ENCODE data around the gene KLK1.
A peak's percentile ranks its signal among the peaks of the same experiment; 100 is the strongest.

The KLK1 gene

DNA sequence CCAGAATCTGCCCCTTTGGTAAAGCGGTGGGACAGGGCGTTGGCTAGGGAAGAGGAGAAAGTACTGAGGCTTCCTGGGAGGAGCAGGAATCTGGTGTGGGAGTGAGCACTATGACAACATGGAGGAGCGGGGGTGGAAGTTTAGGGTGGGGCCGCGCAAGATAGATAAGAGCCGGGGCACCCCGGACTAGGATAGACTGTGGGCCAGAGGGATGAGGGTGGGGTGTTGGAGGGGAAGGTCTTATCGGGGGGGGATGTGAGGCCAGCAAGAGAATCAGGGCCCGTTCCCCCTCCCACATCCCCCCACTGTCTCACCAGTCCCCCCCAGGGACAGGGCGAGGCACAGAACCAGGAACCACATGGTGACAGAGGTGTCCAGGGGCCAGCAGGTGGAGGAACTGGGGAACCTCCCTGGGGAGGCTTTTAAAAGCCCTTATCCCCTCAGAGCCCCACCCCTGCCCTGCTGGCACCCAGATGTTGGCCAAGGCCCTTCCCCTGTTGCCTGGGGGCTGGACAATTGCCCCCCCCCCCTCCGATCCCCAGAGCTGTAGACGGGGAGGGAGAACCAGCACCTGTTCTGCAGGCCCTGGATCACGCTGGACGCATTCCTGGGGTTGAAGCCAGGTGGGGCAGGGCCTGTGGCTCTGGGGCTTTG, at the start of gene KLK1:
Gene KLK1 (minus strand): TSS at position 399 of the 654 bp plus-strand sequence. CDS start 39 bp downstream, at position 360.
- no peak for DNase-seq (ENCODE audit: extremely low read depth, insufficient read length)
- TF ChIP-seq, protein P1, sequence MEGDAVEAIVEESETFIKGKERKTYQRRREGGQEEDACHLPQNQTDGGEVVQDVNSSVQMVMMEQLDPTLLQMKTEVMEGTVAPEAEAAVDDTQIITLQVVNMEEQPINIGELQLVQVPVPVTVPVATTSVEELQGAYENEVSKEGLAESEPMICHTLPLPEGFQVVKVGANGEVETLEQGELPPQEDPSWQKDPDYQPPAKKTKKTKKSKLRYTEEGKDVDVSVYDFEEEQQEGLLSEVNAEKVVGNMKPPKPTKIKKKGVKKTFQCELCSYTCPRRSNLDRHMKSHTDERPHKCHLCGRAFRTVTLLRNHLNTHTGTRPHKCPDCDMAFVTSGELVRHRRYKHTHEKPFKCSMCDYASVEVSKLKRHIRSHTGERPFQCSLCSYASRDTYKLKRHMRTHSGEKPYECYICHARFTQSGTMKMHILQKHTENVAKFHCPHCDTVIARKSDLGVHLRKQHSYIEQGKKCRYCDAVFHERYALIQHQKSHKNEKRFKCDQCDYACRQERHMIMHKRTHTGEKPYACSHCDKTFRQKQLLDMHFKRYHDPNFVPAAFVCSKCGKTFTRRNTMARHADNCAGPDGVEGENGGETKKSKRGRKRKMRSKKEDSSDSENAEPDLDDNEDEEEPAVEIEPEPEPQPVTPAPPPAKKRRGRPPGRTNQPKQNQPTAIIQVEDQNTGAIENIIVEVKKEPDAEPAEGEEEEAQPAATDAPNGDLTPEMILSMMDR (IDR thresholded peaks at IDR 0.05; ENCODE audit: insufficient read depth, low read length, poor library complexity, severe bottlenecking), result no peak
- no peaks in the 10 kb centered on the region for H3K27me3 ChIP-seq (replicated peaks; ENCODE audit: control insufficient read depth, insufficient read depth, low read length)
- no peaks in the 10 kb centered on the region for H3K36me3 ChIP-seq (ENCODE audit: control insufficient read depth, insufficient read depth, low read length)
- H3K4me3 ChIP-seq (replicated peaks; ENCODE audit: low read depth, low read length), result no peak within 1 kb of the TSS

DNA sequence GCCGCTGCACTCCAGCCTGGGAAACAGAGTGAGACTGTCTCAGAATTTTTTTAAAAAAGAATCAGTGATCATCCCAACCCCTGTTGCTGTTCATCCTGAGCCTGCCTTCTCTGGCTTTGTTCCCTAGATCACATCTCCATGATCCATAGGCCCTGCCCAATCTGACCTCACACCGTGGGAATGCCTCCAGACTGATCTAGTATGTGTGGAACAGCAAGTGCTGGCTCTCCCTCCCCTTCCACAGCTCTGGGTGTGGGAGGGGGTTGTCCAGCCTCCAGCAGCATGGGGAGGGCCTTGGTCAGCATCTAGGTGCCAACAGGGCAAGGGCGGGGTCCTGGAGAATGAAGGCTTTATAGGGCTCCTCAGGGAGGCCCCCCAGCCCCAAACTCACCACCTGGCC, 49.5 kb upstream of the KLK1 start, which contains the start of gene KLK2:
Gene KLK2 (plus strand): TSS at position 384 of the 400 bp plus-strand sequence. CDS start 35 bp downstream, outside the sequence.
- no peak for DNase-seq (ENCODE audit: extremely low read depth, insufficient read length)
- Histone ChIP-seq H3K27me3 (replicated peaks; ENCODE audit: control insufficient read depth, insufficient read depth, low read length) (no peaks in the 10 kb centered on the region), H3K36me3 (ENCODE audit: control insufficient read depth, insufficient read depth, low read length) (no peaks in the 10 kb centered on the region), H3K4me3 (replicated peaks; ENCODE audit: low read depth, low read length) (no peak within 1 kb of the TSS)
- TF ChIP-seq, protein P1 (IDR thresholded peaks at IDR 0.05; ENCODE audit: insufficient read depth, low read length, poor library complexity, severe bottlenecking), result no peak

DNA sequence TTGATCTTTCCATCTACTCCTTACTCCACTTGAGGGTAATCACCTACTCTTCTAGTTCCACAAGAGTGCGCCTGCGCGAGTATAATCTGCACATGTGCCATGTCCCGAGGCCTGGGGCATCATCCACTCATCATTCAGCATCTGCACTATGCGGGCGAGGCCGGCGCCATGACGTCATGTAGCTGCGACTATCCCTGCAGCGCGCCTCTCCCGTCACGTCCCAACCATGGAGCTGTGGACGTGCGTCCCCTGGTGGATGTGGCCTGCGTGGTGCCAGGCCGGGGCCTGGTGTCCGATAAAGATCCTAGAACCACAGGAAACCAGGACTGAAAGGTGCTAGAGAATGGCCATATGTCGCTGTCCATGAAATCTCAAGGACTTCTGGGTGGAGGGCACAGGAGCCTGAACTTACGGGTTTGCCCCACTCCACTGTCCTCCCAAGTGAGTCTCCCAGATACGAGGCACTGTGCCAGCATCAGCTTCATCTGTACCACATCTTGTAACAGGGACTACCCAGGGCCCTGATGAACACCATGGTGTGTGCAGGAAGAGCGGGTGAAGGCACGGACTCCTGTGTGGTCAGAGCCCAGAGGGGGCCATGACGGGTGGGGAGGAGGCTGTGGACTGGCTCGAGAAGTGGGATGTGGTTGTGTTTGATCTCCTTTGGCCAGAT, 47.0 kb upstream of the KLK1 start:
- TF ChIP-seq, protein P1 (IDR thresholded peaks at IDR 0.05; ENCODE audit: insufficient read depth, low read length, poor library complexity, severe bottlenecking), result peak; percentile 79
- DNase-seq (ENCODE audit: extremely low read depth, insufficient read length), result peak; percentile 64
- Histone ChIP-seq H3K36me3 (ENCODE audit: control insufficient read depth, insufficient read depth, low read length) (no peaks in the 10 kb centered on the region), H3K4me3 (replicated peaks; ENCODE audit: low read depth, low read length) (peak overlapping the region; percentile 49), H3K27me3 (replicated peaks; ENCODE audit: control insufficient read depth, insufficient read depth, low read length) (no peaks in the 10 kb centered on the region)

DNA sequence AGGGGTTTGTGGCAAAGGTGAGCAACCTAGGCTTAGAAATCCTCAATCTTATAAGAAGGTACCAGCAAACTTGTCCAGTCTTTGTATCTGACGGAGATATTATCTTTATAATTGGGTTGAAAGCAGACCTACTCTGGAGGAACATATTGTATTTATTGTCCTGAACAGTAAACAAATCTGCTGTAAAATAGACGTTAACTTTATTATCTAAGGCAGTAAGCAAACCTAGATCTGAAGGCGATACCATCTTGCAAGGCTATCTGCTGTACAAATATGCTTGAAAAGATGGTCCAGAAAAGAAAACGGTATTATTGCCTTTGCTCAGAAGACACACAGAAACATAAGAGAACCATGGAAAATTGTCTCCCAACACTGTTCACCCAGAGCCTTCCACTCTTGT, 45.9 kb upstream of the KLK1 start:
- no peaks in the 10 kb centered on the region for H3K36me3 ChIP-seq (ENCODE audit: control insufficient read depth, insufficient read depth, low read length)
- H3K4me3 ChIP-seq (replicated peaks; ENCODE audit: low read depth, low read length), result no peak overlapping the region
- no peaks in the 10 kb centered on the region for H3K27me3 ChIP-seq (replicated peaks; ENCODE audit: control insufficient read depth, insufficient read depth, low read length)
- no peak for DNase-seq (ENCODE audit: extremely low read depth, insufficient read length)
- TF ChIP-seq, protein P1 (IDR thresholded peaks at IDR 0.05; ENCODE audit: insufficient read depth, low read length, poor library complexity, severe bottlenecking), result no peak

DNA sequence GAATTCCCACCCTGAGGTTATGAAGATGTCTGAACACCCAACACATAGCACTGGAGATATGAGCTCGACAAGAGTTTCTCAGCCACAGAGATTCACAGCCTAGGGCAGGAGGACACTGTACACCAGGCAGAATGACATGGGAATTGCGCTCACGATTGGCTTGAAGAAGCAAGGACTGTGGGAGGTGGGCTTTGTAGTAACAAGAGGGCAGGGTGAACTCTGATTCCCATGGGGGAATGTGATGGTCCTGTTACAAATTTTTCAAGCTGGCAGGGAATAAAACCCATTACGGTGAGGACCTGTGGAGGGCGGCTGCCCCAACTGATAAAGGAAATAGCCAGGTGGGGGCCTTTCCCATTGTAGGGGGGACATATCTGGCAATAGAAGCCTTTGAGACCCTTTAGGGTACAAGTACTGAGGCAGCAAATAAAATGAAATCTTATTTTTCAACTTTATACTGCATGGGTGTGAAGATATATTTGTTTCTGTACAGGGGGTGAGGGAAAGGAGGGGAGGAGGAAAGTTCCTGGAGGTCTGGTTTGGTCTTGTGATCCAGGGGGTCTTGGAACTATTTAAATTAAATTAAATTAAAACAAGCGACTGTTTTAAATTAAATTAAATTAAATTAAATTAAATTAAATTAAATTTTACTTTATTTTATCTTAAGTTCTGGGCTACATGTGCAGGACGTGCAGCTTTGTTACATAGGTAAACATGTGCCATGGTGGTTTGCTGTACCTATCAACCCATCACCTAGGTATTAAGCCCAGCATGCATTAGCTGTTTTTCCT, 38.1 kb upstream of the KLK1 start:
- DNase-seq (ENCODE audit: extremely low read depth, insufficient read length), result no peak
- Histone ChIP-seq H3K4me3 (replicated peaks; ENCODE audit: low read depth, low read length) (no peak overlapping the region), H3K27me3 (replicated peaks; ENCODE audit: control insufficient read depth, insufficient read depth, low read length) (no peaks in the 10 kb centered on the region), H3K36me3 (ENCODE audit: control insufficient read depth, insufficient read depth, low read length) (no peaks in the 10 kb centered on the region)
- TF ChIP-seq, protein P1 (IDR thresholded peaks at IDR 0.05; ENCODE audit: insufficient read depth, low read length, poor library complexity, severe bottlenecking), result no peak
